GM19452 (cell line): ENCODE measurements around the gene LRTM2.

Experiments used
- ATAC-seq: cut with Tn5 transposase; IDR thresholded peaks from one replicate; pipeline ENCODE4 v1.9.1; 2021; ENCODE audit not compliant: unreplicated experiment

Gene LRTM2

DNA sequence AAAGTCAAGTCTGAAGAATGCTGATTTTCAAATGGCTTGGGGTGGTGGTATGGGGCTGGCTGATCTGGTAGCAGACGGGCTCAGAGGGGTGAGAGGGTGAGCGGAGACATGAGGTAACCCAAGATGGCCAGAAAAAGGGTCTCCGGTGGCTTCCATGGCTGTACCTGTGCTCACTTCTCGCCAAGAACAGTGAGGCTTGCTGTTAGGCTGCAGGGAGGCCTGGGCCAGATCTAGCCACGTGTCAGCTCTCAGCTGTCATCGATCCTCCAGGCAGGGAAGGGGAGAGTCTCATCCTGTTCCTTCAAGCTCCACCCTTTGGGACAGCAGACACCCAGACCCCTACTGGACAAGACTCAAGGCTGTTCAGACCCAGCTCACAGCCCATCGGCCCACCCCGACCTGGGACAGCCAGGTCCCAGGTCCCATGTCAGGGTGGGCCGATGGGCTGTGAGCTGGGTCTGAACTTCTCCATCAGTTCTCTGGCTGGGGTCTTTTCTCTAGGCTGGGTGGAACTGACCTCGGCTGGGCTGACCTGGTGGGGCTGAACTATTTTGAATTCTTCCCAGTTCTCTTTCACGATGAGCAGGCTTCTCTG is 9.0 kb downstream of the LRTM2 start:
- ATAC-seq, result no peak

DNA sequence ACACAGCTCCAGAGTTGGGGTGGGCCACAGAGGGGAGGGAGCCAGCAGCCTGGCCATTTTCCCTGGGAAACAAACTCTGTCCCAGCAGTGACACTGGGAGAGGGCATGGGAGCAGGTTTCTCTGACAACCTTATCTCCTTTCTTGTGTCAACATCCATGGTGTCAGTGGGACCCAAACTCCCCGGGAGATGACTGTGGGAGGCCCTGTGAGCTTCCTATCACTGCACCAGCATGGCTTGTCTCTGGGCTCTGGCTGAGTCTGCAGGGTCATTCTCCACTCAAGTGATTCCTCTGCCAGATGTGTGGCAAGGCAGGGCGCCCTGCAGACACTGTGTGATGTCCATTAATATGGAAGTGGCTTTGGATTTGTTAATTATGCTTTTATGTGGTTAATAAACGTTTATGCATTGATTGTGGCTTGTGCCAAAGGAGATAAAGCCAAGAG is 10.1 kb downstream of the LRTM2 start:
- ATAC-seq, result no peak

- ATAC-seq, result no peak
These were observed 10.9 kb downstream of the LRTM2 start for GRCh38 chr12:1830981-1831963.

GRCh38 chr12:1832801-1833595 is 12.6 kb downstream of the LRTM2 start:
- ATAC-seq, result no peak

DNA sequence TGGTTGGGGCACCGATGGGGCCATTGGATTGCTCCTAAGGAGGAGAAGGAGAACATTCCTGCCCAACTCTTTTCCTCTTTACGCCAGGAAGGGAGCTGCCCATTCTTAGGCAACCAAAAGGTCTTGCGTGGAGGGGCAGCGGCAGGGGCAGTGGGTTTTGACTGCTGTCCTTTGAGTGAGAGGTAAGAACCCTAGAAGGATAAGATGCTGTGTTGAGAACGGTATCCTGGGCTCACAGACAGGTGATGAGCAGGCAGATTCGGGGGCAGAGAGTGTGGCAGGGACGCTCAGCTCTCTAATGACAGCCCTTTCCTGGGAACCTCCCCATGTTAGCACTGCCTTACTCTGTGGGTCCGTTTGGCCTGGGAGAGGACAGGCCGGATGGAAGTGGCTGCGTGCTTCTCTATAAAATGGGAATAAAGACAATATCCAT is 13.2 kb downstream of the LRTM2 start:
- ATAC-seq, result no peak

- no peak for ATAC-seq
These were observed 14.0 kb downstream of the LRTM2 start for GRCh38 chr12:1834186-1834925.

GRCh38 chr12:1835211-1836131 is 15.1 kb downstream of the LRTM2 start:
- no peak for ATAC-seq

DNA sequence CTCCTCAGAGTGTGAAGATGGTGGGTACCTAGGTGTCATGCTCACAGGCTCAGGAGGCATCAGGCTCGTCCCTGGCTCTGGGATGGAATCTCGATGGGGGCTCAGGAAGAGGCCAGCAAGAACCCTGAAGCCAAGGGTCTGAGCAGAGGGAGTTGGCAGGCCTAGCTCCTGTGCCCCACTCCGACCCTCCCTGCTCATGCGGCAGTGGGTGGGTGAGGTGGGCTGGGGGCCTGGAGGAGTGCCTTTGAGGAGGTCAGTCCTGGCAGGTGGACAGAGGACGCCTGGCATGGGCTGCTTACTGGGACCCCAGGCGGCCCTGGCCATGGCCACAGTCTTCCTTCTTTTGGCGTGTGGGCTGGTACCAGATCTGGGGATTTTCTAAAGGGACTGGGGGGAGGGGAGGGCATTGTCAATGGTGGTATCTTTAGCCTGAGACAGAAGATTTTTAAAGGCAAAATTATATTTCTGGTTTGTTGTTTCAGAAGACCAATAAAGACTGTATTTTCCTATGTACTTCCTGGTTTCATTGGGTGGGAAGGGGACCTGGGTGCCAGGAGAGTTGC is 16.0 kb downstream of the LRTM2 start:
- ATAC-seq, result no peak

- no peak for ATAC-seq
These were observed 16.6 kb downstream of the LRTM2 start for GRCh38 chr12:1836854-1837421.

GRCh38 chr12:1837541-1838204 is 17.3 kb downstream of the LRTM2 start:
- no peak for ATAC-seq

DNA sequence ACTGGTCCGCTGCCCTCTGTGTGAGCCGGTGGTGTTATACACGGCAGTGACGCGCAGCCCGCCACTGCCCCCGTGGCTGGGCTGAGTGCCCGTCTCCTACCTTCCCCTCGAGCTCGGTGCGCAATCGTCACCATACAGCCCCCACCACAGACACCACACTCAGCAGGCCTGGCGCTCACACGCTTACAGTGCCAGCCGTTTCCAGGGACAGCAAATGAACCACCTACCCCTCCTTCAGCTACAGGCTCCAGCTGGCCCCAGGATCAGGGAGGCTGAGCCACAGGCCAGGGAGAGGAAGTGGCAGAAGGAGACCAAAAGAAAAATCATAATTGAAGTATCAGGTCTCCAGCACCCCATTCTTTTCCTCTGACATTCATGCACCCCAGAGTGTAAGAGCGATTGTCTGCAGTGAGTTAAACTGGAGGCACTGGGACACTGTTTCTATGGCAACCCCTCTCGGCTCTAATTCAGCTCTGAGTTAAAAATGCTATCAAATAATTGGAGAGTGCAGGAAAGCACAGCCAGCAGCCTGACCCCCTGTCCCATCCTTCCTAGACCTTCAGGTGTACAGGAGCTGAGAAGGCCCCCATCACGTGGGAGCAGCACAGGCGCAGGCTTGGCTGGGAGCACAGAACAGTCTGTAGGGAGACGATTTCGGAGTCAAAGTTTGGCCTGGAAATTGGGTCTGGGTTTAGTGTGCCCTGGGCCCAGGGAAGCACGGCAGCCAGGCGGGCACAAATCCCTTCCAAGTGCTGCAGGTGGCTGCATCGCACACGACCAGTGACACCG is 18.0 kb downstream of the LRTM2 start:
- no peak for ATAC-seq

- ATAC-seq, result no peak
These were observed 18.6 kb downstream of the LRTM2 start for GRCh38 chr12:1838994-1839365.

DNA sequence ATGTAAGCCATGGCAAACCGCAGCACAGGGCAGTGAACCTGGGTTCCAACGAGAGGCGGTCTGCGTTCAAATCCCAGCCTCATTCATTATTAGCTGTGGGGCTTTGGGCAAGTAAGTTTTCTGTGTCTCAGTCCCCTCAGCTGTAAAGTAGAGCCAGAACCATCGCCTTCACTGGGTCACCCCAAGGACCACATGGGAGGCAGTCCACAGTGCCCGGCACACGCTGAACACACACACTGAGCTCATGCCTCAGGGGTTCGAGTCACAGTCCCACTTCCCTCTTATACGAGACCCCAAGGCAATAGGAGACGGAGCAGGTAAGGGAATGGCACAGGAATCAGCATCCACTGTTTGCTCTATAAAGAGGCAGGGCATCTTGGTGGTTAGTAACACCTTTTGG is 19.1 kb downstream of the LRTM2 start:
- no peak for ATAC-seq

- no peak for ATAC-seq
These were observed 19.9 kb downstream of the LRTM2 start for GRCh38 chr12:1839956-1840951.

- no peak for ATAC-seq
These were observed 20.6 kb downstream of the LRTM2 start for GRCh38 chr12:1840981-1841425.

GRCh38 chr12:1841586-1842182 is 21.3 kb downstream of the LRTM2 start:
- ATAC-seq, result no peak
